GM13977 (cell line): ENCODE measurements around the gene KLC1.

Source experiments
- DNase-seq: peaks from one replicate; pipeline ENCODE4 v3.0.0; 2012; ENCODE audit warnings: low spot score
- in situ Hi-C: fragments of 300-500 bp; cut with MboI; formaldehyde crosslinking; loops from one replicate; pipeline ENCODE4 v1.12.0; 2022; ENCODE audit warnings: low sequenced_read_pairs, low pct_unique_long_range_greater_than_20kb, mixed read lengths, inconsistent platforms; ENCODE audit not compliant: unreplicated experiment
- TF ChIP-seq, protein P1 (sequence below): IDR thresholded peaks from 2 replicates; pipeline ENCODE4 v1.5.1; 2012; ENCODE audit warnings: mild to moderate bottlenecking, control low read depth; ENCODE audit not compliant: insufficient read depth; ENCODE audit errors: extremely low read depth, missing control alignments

KLC1 gene

DNA sequence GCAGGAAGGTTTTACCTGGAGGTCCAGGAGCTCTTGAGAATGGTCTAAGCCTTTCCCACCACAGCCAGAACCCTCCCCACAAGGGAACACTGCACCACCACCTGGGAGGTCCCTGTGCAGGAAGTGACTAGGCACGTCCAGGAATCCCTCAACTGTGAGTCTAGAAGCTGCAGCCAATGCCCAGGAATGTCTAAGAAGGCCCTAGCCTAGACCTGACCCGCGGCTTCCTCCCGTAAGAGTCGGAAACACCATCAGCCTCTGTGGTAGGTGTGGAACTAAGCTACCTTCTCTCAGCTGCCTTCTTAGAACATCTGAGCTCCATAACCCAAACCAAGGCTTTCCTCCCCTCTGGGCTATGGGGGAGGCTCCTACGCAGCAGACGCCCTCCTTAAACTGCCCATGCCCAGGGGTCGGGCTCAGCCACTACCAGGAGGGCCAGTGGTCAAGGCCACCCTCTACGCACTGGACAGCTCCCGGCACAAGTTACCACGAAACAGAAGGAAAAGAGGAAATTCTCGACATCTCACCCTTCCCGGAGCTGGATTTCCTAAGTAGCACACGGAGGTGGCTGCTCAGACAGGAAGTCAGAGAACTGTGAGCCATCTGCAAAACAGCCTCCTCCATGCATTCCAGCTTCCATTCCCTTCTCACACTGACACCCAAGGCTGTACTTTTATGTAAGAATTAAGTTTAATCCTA is 112.1 kb downstream of the KLC1 start:
- in situ Hi-C loops: no loop called here
- no peak for DNase-seq
- TF ChIP-seq, protein P1, sequence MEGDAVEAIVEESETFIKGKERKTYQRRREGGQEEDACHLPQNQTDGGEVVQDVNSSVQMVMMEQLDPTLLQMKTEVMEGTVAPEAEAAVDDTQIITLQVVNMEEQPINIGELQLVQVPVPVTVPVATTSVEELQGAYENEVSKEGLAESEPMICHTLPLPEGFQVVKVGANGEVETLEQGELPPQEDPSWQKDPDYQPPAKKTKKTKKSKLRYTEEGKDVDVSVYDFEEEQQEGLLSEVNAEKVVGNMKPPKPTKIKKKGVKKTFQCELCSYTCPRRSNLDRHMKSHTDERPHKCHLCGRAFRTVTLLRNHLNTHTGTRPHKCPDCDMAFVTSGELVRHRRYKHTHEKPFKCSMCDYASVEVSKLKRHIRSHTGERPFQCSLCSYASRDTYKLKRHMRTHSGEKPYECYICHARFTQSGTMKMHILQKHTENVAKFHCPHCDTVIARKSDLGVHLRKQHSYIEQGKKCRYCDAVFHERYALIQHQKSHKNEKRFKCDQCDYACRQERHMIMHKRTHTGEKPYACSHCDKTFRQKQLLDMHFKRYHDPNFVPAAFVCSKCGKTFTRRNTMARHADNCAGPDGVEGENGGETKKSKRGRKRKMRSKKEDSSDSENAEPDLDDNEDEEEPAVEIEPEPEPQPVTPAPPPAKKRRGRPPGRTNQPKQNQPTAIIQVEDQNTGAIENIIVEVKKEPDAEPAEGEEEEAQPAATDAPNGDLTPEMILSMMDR: no peak

DNA sequence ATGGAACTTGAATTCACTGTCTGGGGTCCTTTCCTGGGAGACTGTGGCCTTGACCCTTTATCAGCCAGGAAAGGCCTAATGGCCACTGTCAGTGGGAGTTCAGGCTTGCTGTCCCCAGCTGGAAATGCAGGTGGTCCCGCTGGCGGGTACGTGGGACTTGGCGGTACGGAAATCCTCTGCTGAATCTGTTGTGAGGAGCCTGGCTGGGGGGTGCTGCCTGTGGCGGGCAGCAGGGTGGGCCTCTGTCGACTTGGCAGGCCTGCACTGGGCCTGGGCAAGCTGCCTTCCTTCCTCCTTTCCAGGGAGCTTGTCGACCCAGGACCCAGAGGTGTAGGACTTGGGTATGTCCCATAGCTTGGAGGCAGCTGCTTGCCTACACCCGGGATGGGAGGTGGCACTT is 112.9 kb downstream of the KLC1 start:
- in situ Hi-C loops: no loop called here
- no peak for DNase-seq
- TF ChIP-seq, protein P1: no peak

DNA sequence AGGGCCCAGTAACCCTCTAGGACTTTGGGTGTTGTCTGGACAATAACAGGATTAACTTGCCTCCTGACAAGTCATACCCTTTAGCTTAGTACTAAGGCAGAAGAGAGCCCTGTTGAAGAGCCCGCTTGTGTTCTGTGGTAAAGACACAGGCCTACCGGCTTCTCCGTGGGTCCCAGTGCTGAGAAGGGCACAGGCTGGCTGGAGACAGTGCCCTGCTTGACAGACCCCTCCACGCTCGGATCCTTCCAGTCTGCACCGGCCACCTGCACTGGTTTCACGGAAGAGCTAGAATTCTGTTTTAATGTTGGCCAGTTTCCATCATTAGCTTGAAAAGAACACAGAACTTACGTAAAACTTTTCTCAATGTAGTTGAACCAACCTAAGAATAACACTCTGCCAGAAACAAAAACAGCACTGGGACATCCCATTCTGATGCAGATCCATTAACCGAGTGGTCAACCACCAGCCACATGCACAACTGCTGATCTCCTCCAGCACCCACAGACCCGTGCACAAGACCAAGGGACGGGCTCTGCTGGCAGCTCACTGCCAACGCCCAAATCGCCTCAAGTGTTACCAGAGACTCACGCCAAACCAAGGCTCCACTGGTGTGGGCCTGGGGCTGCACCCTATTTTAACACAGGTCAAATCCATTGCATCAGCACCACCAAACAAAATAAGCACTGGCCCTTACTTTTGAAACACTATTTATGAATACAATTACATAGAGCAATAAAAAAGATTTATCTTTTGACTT is 113.7 kb downstream of the KLC1 start:
- DNase-seq: no peak
- TF ChIP-seq, protein P1: no peak
- in situ Hi-C loops: no loop called here

DNA sequence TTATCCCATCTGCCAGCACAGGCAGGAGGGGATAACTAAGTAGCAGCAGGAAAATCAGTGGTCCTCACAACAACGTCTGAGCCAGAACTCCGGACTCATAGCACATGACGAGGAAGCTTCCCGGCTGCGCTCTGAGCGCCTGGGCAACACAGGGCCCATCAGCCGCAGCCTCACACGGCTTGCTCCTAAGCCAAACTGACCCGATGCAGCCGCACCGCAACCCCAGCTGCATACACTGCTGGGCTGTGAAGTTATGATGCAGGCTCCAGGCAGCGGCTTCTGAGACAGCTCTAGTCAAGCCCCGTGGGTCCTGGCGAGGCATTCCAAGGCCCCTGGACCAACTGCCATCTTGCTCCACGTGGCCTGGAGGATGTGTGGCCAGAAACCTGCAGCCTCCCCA is 114.7 kb downstream of the KLC1 start:
- no peak for DNase-seq
- TF ChIP-seq, protein P1: no peak
- in situ Hi-C loops: no loop called here

DNA sequence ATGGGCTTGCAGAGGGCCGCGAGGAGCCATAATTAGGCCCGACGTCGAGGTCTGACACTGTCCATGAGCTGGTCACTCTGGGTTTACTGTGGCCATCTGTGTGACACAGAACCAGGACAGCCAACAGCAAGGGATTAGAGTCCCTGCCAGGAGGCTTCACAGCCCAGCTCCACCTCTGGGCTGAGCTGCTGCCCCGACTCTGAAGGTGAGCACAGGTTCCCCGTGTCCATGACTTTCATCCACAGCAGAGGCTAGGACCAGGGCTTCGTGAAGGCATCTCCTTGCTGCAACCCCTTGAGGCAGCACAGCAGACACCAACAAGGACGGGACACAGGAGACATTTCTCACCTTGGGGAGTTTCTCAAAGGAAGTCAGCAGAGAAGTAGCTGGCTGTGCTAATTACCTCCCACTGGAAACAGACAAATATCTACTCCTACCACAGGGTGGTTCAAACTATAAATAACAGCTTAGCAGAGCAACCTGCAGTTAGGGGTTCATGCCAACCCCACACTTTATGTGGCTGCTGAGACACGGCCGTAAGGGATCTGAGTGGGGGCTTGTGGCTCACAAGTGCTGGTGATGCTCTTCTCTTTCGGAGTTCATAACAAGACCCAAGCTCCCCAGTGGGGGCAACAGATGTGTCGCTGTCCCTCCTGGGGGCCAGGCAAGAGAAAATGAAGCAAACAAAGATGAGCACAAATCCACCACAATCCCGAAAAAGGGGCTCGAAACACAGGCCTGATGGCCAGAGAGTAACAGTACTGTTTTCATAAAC is 115.8 kb downstream of the KLC1 start:
- no peak for DNase-seq
- in situ Hi-C loops: no loop called here
- TF ChIP-seq, protein P1: no peak

DNA sequence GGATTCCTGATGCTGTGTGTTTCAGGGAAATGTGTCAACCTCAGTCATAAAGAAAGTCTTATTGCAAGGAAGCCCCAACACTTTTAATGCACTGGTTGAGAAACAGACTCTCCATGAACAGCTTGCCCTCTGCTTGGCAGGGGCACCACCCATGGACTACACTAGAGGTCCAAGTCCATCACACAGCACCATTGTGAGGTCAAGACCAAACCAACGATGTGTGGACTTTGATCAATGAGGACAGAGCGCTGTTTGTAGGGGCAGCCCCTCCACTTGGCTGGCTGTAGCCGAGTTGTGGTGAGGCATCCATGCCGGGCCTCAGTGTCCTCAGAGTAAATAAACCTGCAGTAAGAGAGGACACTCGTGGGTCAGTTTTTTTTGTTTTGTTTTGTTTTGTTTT is 116.4 kb downstream of the KLC1 start:
- in situ Hi-C loops: no loop called here
- TF ChIP-seq, protein P1: no peak
- no peak for DNase-seq
